HL-60/S4 treated with phorbol 12-myristate 13-acetate at 8.2 ng/mL for 4 days and 3 days (cell line): ENCODE results near the gene CREB3L1.
"Not testable (repeated sequence)": the region's sequence is repeated elsewhere in the genome, so short reads cannot be mapped to it uniquely, and the experiment has no call there.

Experiments
- in situ Hi-C: fragments of 300-500 bp; cut with MboI; formaldehyde crosslinking; loops from 2 replicates; pipeline ENCODE4 v1.15.0; 2022; ENCODE audit warnings: low sequenced_read_pairs

CREB3L1 gene

GRCh38 chr11:46294365-46295309 is 17.2 kb downstream of the CREB3L1 start:
- in situ Hi-C loops, result no loop called here

- in situ Hi-C loops, result no loop called here
Measured at GRCh38 chr11:46295312-46296058, 18.0 kb downstream of the CREB3L1 start.

DNA sequence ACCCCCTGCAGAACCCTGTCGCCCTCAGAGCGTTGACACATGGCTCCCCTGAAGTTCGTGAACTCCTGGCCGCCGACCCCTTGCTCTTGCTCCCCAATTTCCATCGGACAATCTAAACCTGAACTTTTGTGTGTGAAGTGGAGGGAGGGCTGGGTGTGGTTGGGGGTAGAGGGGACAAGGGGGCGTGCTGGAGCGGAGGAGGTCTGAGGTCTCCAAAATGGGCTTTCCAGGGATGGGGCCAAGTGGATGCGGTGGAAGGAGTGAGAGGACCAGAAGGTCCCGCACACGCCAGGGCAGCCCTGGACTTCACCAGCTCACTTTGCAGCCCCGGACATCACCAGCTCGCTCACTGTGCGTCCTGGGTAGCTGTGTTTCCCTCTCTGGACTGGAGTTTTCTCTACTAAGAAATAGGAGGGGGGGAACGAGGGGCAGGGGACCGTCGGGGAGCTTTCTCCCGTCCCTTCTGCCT is 18.6 kb downstream of the CREB3L1 start:
- in situ Hi-C loops, result no loop called here

- in situ Hi-C loops, result no loop called here
Measured at GRCh38 chr11:46296528-46297448, 19.3 kb downstream of the CREB3L1 start.

- in situ Hi-C loops, result no loop called here
Measured at GRCh38 chr11:46298699-46299433, 21.4 kb downstream of the CREB3L1 start.

GRCh38 chr11:46299451-46299961 is 22.0 kb downstream of the CREB3L1 start:
- in situ Hi-C loops, result no loop called here

DNA sequence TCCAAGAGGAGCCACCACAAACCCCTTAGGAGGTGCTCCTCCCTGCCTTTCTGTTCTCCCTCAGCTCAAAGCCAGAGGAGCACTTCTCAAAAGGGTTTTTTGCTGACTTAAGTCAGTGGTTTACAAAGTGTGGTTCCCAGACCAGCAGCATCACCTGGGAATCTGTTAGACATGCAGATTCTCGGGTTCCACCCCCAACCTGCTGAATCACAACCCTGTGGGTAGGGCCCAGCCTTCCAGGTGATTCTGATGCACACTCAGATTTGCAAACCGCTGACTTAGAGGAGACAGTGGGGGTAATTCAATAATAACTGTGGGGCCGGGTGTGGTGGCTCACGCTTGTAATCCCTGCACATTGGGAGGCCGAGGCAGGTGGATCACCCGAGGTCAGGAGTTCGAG is 22.8 kb downstream of the CREB3L1 start:
- in situ Hi-C loops, result no loop called here

- in situ Hi-C loops, result no loop called here
Measured at GRCh38 chr11:46302866-46303265, 25.4 kb downstream of the CREB3L1 start.

GRCh38 chr11:46304036-46304435 is 26.6 kb downstream of the CREB3L1 start:
- in situ Hi-C loops, result not testable (repeated sequence)

DNA sequence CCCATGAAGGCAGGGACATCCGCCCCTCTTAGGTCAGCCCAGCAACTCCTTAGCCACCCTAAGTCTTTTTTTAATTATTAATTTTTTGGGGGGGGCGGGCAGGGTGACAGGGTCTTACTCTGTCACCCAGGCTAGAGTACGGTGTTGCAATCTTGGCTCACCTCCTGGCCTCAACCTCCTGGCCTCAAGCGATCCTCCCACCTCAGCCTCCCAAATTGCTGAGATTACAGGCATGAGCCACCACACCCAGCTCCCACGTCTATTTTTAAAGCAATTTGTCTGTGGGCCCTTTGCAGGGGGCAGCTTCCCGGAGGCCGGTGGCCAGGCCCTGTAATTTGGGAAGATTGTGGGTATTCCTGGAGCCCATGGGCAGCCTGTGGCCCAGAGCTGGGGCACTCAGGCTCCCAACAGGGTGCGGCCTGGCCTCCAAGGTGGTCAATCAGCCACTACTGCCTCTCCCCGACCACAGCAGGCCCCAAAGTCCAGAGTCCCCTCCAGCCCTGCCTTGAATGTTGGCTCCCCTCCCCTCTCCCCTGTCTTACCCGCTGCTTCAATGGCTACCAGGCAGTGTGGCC is 27.2 kb downstream of the CREB3L1 start:
- in situ Hi-C loops, result no loop called here

- in situ Hi-C loops, result no loop called here
Measured at GRCh38 chr11:46305295-46305694, 27.8 kb downstream of the CREB3L1 start.

GRCh38 chr11:46306296-46306853 is 28.9 kb downstream of the CREB3L1 start:
- in situ Hi-C loops, result no loop called here

- in situ Hi-C loops, result no loop called here
Measured at GRCh38 chr11:46307369-46307768, 29.9 kb downstream of the CREB3L1 start.

DNA sequence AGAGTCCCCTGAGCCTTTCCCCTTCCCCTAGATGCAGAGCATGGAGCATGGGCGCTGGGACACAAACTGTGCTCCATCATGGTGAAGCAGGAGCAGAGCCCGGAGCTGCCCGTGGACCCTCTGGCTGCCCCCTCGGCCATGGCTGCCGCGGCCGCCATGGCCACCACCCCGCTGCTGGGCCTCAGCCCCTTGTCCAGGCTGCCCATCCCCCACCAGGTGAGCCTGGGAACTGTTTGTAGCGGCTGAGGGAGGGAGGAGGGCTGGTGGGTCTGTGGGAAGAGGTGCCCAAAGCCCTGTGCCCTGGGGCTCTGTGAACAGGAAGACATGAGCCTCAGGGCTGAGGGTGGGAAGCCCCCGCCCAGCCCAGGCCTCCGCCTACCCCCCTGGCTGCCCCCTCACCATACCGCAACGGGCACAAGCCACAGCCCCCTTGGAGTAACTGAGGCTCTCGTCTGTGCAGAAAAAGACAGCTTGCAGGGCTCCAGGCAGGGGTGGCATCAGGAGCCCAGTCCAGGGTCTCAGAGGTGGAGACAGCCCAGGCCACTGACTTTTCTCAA is 30.4 kb downstream of the CREB3L1 start:
- in situ Hi-C loops, result no loop called here

GRCh38 chr11:46308631-46309419 is 31.4 kb downstream of the CREB3L1 start:
- in situ Hi-C loops, result no loop called here

DNA sequence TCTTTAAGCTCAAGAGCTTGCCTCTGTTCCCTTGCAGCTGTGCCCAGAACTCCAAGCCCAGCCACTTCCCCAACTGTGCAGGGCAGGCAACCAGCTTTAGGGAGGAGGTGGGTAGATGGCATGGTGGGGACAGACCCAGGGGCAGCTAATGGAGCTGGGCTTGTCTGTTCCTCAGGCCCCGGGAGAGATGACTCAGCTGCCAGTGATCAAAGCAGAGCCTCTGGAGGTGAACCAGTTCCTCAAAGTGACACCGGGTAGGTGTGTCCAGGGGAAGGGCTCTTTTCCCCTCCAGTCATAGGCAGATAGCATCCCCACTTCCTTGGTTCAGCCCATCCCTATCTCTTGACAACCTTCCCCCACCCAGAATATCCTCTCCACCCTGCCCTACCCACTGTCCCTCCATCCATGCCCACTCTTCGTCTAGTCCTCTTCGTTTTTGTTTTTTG is 32.4 kb downstream of the CREB3L1 start:
- in situ Hi-C loops, result no loop called here

GRCh38 chr11:46315033-46315738 is 37.7 kb downstream of the CREB3L1 start:
- in situ Hi-C loops, result no loop called here
